ENCODE data around the gene SDK1. TPM values are rescaled to one million over a fixed set of nuclear protein-coding genes. Genes with fewer than 3 reads are reported as not detected.

The SDK1 gene
- total RNA-seq, 2 donors from 2014 or later, result 19.8 to 32.4 TPM

- H3K27ac ChIP-seq, result no peak overlapping the region
- DNase-seq (no peak), ATAC-seq (no peak)
- peaks cover 16% of the 10 kb centered on the region for H3K4me1 ChIP-seq
- H3K27me3 ChIP-seq, result no peaks in the 10 kb centered on the region
- TF ChIP-seq POLR2A (IDR thresholded peaks at IDR 0.05), result no peak
- TF ChIP-seq, protein P1, sequence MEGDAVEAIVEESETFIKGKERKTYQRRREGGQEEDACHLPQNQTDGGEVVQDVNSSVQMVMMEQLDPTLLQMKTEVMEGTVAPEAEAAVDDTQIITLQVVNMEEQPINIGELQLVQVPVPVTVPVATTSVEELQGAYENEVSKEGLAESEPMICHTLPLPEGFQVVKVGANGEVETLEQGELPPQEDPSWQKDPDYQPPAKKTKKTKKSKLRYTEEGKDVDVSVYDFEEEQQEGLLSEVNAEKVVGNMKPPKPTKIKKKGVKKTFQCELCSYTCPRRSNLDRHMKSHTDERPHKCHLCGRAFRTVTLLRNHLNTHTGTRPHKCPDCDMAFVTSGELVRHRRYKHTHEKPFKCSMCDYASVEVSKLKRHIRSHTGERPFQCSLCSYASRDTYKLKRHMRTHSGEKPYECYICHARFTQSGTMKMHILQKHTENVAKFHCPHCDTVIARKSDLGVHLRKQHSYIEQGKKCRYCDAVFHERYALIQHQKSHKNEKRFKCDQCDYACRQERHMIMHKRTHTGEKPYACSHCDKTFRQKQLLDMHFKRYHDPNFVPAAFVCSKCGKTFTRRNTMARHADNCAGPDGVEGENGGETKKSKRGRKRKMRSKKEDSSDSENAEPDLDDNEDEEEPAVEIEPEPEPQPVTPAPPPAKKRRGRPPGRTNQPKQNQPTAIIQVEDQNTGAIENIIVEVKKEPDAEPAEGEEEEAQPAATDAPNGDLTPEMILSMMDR (IDR thresholded peaks at IDR 0.05), result no peak
- no peak overlapping the region for H3K4me3 ChIP-seq
- intact Hi-C loops (cut with DNase I), result no loop called here
- no peaks in the 10 kb centered on the region for H3K9me3 ChIP-seq
- 78 to 82% methylated on average over 3 of the region's 3 CpGs for WGBS, 2 donors
- no peaks in the 10 kb centered on the region for H3K36me3 ChIP-seq (replicated peaks in 1 of 2; ENCODE audit: insufficient read depth in 1 of 2, low read depth in 2 of 2)
Observed at GRCh38 chr7:3469641-3470040, 168.6 kb downstream of the SDK1 start.

DNA sequence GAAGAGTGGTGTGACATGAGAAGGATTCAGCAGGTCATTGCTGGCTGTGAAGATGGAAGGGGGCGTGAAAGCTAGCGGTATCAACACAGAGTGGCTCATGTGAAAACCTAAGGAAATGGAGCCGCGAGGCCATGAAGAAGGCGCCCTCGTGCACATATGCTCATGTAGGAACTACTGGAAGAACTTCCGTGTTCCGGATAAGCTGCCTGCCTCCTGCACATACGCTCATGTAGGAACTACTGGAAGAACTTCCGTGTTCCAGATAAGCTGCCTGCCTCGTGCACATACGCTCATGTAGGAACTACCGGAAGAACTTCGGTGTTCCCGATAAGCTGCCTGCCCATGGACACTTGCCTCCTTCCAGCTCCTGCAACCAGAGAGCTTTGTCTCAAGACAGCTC is 179.1 kb downstream of the SDK1 start:
- ATAC-seq, result no peak
- intact Hi-C loops (cut with DNase I), result no loop called here
- TF ChIP-seq, protein P1 (IDR thresholded peaks at IDR 0.05), result no peak
- TF ChIP-seq POLR2A (IDR thresholded peaks at IDR 0.05), result no peak
- Histone ChIP-seq H3K4me1 (peaks cover 13% of the 10 kb centered on the region), H3K27ac (no peak overlapping the region), H3K9me3 (no peaks in the 10 kb centered on the region), H3K36me3 (replicated peaks in 1 of 2; ENCODE audit: insufficient read depth in 1 of 2, low read depth in 2 of 2) (no peaks in the 10 kb centered on the region), H3K27me3 (no peaks in the 10 kb centered on the region), H3K4me3 (no peak overlapping the region)
- DNase-seq, result no peak
- WGBS, 2 donors, result 93 to 98% methylated on average over 15 of the region's 15 CpGs

DNA sequence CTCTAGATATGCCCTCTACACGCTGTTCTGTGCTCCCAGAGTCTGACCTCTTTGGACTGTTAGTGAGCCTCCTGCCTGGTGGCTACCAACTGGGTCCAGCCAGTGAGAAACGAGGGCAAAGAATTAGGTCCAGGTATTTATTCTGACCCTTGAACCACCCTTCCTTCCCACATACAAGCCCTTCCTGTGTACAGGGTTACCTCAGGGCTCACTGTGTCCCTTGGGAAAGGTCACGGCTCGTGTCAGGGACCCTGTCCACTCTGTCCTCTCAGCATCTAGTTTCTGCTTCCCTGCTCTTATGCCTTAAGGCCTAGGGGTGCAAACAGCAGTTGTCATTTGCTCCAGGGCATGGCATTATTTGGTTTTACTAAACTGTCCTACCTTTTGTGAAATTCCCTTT is 180.4 kb downstream of the SDK1 start:
- TF ChIP-seq, protein P1 (IDR thresholded peaks at IDR 0.05), result no peak
- TF ChIP-seq POLR2A (IDR thresholded peaks at IDR 0.05), result no peak
- WGBS, 2 donors, result 81 to 90% methylated on average over 4 of the region's 4 CpGs
- Histone ChIP-seq H3K27ac (no peak overlapping the region), H3K9me3 (no peaks in the 10 kb centered on the region), H3K27me3 (no peaks in the 10 kb centered on the region), H3K4me1 (peaks cover 13% of the 10 kb centered on the region), H3K36me3 (replicated peaks in 1 of 2; ENCODE audit: insufficient read depth in 1 of 2, low read depth in 2 of 2) (no peaks in the 10 kb centered on the region), H3K4me3 (no peak overlapping the region)
- ATAC-seq (no peak), DNase-seq (no peak)
- intact Hi-C loops (cut with DNase I), result no loop called here

- TF ChIP-seq, protein P1 (IDR thresholded peaks at IDR 0.05), result peak; percentile 10 to 52 (median 43)
- TF ChIP-seq POLR2A (IDR thresholded peaks at IDR 0.05), result no peak
- intact Hi-C loops (cut with DNase I), result no loop called here
- DNase-seq, result peak; percentile 21 to 56 (median 50)
- no peaks in the 10 kb centered on the region for H3K36me3 ChIP-seq (replicated peaks in 1 of 2; ENCODE audit: insufficient read depth in 1 of 2, low read depth in 2 of 2)
- no peaks in the 10 kb centered on the region for H3K27me3 ChIP-seq
- H3K4me1 ChIP-seq, result peaks cover 13% of the 10 kb centered on the region
- no peak overlapping the region for H3K4me3 ChIP-seq
- H3K27ac ChIP-seq, result no peak overlapping the region
- peak; percentile 40 for ATAC-seq
- H3K9me3 ChIP-seq, result no peaks in the 10 kb centered on the region
- 68 to 75% methylated on average over 13 of the region's 13 CpGs for WGBS, 2 donors
Observed at GRCh38 chr7:3482147-3482921, 181.3 kb downstream of the SDK1 start.

- intact Hi-C loops (cut with DNase I), result no loop called here
- no peaks in the 10 kb centered on the region for H3K36me3 ChIP-seq (replicated peaks in 1 of 2; ENCODE audit: insufficient read depth in 1 of 2, low read depth in 2 of 2)
- H3K27ac ChIP-seq, result no peak overlapping the region
- peak in 2 of 4 donors; percentile 11 to 16 for DNase-seq
- H3K9me3 ChIP-seq, result no peaks in the 10 kb centered on the region
- TF ChIP-seq POLR2A (IDR thresholded peaks at IDR 0.05), result no peak
- TF ChIP-seq, protein P1 (IDR thresholded peaks at IDR 0.05), result no peak
- no peak for ATAC-seq
- H3K27me3 ChIP-seq, result no peaks in the 10 kb centered on the region
- H3K4me1 ChIP-seq, result peaks cover 7% of the 10 kb centered on the region
- no peak overlapping the region for H3K4me3 ChIP-seq
- WGBS, 2 donors, result 48 to 69% methylated on average over 4 of the region's 4 CpGs
Observed at GRCh38 chr7:3486841-3487240, 185.8 kb downstream of the SDK1 start.

All from body of pancreas (tissue), 4 donors.